Measurements from ENCODE around the gene NR1I3.

Gene NR1I3

DNA sequence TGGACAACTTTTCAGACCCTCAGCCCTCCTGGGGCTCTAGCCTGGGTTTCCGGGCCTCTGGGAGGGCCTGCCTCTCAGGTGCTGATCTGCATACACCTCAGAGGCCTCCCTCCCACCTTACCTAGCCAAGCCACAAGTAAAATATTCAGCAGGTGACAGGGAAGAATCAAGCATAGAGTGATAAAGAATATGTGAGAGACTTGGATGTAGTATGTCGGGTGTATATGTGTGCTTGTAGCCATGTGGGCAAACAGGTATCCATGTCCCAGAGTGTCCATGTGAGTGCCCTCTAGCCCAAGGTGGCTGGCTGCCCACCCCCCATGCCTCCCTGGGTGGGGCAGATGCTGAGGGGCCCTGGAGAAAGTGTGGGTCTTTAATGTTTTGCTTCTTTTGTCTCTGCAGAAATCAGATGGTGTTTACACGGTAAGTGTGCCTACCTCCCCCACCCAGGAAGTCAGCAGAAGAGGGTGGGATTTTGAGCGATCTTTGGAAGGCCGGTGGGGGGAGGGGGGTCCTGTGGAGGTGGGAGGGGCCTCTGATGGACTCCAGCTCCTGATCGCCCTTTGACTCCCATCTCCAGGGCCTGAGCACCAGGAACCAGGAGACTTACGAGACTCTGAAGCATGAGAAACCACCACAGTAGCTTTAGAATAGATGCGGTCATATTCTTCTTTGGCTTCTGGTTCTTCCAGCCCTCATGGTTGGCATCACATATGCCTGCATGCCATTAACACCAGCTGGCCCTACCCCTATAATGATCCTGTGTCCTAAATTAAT is 19.5 kb downstream of the NR1I3 start:
- no peak for DNase-seq (ENCODE audit: low spot score)

DNA sequence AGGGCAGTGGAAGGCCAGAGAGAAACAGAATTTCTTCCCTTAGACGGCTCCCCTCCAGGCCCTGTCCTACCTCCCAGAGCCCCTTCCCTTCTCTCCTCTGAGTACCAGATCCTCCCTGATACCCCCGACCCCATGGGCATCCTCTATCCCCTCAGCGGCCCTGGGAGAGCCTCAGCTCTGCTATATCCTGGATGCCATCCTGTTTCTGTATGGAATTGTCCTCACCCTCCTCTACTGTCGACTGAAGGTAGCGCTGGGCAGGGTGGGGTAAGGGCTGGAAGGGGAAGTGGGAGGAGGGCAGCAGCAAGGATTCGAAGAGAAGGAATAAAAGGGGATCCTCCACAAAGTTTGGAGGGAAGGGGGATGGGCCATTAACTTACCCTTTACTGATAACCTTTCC is 20.2 kb downstream of the NR1I3 start:
- no peak for DNase-seq (ENCODE audit: low spot score)

DNA sequence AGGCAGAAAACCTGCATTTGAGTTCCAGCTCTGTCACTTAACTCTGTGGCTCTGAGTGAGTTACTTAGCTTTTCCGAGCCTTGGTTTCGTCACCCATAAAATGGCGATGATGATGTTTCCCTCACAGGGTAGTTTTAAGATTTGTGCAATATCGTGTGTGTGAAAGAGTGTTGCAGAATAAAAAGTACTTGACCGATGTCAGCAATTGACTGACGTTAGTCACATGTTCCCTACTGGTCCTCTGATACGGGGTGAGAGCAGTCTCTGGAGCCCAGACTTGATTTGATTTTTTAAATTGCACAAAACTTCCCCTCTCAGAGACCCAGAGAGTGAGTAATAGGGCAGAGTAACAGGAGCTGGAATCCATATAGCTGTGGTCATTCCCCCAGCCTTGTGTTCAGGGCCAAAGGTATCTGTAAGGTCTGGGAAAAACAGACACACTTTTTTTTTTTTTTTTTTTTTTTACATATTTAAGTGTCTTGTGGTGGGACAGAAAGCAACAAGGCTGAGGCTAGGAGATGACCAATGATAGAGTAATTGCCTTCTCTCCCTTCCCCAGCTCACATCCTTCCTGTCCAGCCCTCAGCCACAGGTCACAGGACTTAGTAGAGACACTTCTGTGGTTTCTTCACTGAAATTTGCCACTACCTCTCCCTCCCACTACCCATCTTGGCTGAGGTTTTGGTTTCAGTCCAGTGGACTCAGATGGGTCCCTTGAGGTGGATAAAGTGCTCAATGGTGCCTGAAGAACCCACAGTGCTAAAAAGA is 20.9 kb downstream of the NR1I3 start:
- DNase-seq (ENCODE audit: low spot score), result no peak

DNA sequence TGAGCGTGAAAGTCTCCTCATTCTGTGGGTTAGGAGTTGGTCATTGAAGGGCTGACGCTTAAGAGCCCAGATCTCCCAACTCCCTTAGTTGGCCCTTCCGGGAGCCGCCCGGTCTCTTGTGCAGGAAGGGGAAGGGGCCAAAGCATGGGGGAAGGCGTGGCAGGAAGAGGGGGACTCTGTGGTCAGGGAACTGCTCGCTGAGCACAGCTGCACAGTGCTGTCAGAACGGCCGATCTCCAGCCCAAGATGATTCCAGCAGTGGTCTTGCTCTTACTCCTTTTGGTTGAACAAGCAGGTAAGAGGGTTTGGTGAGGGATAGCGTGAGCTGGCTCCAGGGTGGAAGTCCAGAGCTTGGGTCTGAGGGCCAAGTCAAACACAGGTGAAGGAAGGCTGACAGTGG is 22.9 kb downstream of the NR1I3 start, which contains the start of gene FCER1G:
Gene FCER1G (plus strand): TSS at position 220 of the 400 bp plus-strand sequence. CDS start 27 bp downstream, at position 247.
- no peak for DNase-seq (ENCODE audit: low spot score)

DNA sequence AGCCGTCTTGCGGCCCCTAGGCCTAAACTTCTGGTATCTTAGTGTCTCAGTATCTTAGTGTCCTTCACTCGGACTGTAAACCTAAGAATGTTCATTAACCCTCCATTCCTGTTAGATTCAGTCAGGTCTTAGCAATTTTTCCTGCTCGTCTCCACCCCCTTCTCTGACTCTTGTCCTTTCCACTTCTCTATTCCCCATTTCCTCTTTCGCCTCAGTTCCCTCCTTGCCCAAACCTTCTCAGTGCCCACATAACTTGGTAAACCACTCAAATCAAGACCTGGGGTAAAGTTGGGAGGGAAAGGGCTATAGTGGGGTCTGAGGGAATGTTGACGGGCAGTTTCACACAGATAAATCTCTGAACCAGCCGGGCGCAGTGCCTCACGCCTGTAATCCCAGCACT is 23.6 kb downstream of the NR1I3 start:
- no peak for DNase-seq (ENCODE audit: low spot score)

DNA sequence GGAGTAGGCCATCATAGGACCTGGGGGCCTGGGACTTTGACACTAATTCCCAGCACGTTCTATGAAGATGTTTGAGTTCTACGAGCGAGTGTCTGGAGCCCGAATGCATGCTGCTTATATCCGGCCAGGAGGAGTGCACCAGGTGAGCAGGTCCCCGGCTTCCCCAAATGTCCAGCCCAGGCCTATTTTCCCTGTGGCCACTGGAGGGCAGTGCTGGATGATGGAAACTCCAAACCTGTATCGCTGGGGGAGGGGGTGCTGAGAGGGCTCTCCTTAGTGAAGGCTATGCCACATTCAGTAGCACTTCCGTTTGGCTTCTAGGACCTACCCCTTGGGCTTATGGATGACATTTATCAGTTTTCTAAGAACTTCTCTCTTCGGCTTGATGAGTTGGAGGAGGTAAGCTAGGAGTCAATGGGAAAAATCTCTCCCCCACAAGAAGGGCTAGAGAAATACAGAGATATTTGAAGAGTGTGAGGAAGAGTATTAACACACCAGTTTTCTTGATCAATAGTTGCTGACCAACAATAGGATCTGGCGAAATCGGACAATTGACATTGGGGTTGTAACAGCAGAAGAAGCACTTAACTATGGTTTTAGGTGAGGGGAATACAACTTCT is 28.1 kb downstream of the NR1I3 start:
- DNase-seq (ENCODE audit: low spot score), result peak; percentile 76

DNA sequence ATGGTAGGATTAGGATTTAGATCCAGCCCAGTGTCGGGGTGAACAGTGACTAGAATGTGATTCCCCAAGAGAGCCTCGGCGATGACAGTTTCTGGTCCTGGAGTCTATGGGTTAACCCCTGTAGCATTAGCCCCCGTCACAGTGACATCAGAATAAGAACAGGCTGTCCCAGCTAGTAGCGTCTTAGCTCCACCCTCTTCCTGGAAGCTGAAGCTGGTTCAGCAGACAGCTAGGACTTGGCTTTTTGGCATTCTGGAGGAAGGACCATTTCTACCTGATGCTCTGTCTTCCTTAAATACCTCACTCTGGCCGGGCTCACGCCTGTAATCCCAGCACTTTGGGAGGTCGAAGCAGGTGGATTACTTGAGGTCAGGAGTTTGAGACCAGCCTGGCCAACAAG is 30.8 kb downstream of the NR1I3 start:
- DNase-seq (ENCODE audit: low spot score), result no peak

DNA sequence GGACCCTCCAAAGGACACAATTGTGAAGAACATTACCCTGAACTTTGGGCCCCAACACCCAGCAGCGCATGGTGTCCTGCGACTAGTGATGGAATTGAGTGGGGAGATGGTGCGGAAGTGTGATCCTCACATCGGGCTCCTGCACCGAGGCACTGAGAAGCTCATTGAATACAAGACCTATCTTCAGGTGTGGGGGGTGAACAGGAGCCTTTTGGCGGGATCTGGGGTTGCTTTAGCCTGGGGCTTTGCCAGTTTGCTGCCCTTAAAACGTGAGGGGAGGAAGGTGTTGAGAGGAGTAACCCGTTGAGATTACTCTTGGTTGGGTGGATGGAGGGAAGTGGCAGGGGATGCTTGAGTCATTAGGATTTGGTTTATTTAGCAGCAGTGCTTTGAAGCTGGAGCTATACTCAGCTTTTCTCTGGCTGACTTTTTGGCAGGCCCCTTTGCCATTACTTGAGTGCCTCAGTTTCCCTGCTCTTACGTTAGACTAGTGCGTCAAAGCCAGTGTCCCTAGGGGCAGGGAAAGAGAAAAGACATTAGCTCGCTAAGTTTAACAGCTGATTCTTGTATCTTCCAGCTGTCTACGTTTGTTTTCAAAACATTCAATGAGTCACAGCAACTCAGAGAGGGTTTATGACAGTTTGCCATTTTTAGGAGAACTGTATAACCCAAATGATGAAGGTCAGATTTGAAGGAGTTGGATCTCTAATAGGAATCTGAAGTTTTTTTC is 31.4 kb downstream of the NR1I3 start:
- no peak for DNase-seq (ENCODE audit: low spot score)

DNA sequence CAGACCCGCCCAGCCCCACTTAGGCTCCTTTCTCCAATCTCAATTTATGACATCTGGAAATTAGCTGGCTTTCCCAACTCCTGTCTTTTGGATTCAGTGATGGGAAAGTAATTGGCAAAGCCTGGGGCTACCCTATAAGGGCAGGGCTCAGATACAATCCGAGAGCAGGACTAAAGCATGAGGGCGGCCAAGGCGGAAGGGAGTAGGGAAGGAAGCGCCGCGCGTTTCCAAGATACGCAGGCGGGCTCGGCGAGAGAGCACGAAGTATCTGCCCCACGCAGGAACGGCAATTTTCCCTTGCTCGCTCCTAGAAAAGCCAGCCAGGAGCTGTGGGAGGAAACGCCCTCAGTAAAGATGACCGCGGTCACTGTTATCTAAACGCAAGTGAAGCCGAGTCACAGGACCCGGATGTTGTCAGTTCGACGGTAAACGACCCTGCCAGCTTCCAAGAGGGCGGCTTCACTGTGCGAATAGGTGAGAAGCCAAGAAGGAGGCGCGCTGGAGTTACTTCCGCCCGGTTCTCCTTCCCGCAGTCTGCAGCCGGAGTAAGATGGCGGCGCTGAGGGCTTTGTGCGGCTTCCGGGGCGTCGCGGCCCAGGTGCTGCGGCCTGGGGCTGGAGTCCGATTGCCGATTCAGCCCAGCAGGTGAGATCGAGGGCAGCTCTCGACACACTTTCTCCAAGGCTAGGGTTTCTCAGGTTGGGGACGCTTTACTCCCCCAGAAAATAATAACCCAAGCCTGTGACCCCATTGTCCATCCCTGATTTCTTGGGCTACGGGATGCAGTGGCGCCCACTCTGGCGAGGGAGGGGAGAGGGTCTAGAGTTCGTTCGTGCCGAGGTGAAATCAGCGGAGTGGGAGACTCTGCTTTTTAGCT is 35.9 kb downstream of the NR1I3 start, which contains the start of gene NDUFS2:
Gene NDUFS2 (plus strand): TSS at position 532 of the 877 bp plus-strand sequence. CDS start 19 bp downstream, at position 551.
- DNase-seq (ENCODE audit: low spot score), result peak; percentile 99

DNA sequence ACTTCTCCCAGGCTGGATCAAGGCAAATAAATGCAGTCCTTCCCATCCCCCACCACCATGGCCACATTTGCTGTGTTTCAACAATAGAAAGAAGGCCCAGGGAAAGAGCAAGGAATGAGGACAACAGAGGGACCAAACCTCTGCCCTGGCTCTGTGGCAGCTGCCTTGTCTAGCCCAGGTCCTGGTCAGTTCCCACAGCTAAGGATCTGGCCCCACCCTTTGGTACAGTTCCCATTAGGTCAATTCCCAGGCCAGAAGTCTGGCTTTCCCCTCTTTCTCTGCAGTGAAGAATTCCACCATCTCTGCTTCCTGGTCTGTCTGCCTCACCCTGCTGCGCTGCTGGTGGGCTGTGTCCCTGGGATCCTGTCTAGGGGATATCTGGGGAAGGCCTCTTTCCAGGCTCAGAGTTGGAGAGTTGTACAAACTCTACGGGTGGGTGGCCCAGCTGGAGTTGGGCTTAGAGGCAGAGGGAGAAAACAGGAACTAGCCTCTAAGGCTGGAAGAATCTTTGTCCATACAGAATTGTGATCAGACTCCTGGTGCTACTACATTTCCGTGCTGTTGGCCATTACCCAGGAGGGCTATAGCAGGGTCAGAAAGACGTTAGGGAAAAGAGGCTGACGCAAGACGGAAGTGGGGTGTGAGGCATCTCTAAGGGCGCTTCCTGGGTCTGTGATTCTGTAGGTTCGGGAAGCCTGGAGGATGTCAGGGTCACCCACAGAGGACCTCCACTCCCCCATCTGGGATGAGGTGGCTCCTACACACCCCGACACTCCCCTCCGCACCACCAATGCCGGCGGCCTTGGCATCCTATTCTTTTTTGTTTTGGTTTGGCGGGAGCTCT is 36.8 kb downstream of the NR1I3 start:
- no peak for DNase-seq (ENCODE audit: low spot score)

DNA sequence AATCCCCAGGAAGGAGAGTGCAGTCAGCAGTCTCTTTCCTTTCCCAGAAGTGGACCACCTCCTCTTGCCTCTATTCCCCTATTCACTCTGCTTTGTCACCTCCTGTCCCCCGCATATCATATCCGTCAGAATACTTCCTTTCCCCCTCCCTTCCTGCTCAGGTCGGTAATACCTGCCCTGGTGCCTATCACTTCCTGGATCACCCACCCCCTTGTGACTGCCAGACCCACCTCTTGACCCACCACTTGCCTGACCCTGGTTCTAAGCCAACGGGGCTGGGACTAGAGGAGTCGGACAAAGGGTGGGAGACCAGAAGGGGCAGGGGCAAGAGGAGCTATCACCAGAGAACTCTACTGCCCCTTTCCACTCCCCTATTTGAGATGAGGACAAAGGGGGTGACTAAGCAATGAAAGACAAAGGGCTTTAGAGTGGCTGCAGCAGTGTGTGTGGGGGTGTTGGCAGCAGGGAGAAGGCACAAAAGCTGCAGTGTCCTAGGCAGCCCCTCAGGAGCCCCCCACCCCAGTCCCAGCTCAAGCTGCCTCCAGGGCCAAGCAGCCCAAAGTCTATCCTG is 37.5 kb downstream of the NR1I3 start:
- DNase-seq (ENCODE audit: low spot score), result no peak

DNA sequence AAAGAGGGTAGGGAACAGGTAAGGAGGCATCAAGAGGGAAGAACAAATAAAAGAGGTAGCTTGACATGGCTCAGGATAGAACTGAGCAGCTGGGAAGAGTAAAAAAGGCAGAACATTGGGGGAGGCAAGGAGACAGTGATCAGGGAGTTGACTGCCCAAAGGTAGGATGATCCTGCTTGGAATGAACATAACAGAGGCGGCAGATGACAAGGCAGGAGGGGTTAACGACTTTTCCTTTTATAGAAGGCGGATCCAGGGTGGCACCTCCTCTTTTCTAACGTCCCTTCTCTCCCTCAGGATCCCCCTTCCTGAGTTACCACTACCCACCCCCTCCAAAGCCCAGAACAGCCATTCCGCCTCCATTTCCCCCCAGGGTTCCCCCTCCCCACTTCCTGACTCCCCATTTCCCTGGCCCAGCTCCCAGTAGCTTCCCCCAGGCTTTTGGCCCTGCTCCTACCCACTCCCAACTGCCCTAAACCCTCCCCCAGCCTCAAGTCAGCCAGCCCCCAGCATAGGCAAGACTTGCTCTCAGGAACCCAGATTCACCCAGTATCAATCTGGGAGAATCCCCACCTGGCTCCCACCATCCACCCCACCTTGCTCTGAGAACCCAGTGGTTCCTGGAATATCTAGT is 38.4 kb downstream of the NR1I3 start:
- DNase-seq (ENCODE audit: low spot score), result no peak

DNA sequence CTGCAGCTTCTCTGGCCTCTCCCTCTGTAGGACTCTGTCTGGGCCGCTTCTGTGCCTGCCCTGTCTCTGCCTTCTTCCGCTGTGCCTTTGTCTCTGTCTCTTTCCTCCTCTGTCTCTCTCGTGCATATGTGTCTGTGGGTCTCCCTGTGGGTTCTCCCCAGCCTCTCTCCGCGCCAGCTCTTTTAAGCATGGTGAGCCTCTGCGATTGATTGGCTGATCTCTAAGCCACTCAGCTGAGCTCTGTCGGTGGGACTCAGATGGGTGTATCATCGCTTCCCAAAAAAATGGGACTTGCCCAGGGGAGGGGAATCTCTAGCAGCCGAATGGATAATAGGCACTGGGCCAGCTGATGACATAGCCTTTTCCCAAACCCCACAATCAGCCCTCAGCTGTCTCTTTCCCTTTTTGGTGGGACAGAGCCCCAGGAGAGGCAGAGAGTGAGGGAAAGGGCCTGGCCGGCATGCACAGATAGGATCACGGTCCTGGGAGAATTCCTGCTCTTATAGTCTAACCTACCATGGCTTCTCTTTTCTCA is 39.0 kb downstream of the NR1I3 start, which contains the start of gene ADAMTS4:
Gene ADAMTS4 (minus strand): TSS at position 158 of the 535 bp plus-strand sequence. CDS start 427 bp downstream, outside the sequence.
- no peak for DNase-seq (ENCODE audit: low spot score)

DNA sequence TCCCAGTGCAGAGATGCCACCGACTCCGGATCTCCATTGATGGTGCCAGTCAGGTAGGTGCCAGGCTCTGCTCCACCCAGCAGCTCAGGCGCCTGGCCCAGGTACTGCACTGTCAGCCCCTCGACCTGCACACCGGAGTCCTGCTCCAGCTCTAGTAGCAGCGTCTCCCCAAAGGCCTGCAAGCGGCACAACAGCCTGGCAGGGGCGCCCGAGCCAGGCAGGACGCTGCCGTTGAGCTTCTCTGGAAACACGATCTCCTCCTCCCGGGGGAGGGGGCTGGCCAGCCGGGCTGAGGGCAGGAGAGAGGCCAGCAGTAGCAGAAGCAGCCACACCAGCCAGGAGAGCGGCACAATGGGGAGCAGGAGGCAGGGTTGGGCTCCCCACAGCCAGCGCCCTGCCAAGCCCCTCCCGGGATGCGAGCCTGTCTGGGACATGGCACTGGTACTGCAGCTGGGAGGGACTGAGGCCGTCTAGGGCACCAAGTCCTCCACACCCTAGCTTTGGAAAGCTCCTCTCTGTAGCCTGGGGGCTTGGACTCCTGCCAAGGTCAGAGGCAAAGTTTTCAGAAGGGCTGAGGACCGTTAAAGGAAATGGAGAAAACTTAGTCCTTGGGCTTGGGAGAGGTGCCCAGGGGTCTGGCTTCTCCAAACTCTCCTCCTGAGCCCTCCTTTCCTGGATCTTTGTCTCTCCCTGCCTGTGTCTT is 39.7 kb downstream of the NR1I3 start:
- DNase-seq (ENCODE audit: low spot score), result no peak

DNA sequence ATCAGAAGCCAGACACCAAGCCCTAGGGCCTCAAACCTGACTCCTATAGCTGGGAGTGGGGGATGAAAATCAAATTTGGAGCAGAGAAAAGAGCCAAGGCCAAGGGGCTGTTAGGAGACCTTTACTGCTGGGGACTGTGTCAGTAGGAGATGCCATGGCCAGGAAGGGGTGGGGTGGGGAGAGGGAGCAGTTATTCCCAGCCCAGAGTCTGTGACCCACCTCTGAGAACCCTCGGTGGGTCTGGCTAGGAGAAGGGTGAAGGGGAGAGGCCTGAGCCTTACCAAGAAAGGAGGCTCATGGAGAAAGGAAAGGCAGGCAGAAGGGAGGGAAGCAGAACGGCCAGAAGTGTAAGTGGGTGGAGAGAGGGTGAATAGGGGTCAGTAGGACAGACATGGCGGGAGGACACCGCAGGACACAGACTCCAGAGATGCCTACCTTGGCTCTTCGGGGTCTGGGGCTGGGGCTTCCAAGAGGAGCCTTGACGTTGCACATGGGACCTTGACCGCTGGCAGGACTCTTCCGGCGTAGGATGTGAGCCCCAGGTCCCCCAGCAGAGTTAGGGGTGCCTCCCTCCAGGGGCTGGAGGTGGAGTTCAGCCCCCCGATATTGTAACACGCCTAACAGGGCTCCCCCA is 40.3 kb downstream of the NR1I3 start:
- DNase-seq (ENCODE audit: low spot score), result no peak

DNA sequence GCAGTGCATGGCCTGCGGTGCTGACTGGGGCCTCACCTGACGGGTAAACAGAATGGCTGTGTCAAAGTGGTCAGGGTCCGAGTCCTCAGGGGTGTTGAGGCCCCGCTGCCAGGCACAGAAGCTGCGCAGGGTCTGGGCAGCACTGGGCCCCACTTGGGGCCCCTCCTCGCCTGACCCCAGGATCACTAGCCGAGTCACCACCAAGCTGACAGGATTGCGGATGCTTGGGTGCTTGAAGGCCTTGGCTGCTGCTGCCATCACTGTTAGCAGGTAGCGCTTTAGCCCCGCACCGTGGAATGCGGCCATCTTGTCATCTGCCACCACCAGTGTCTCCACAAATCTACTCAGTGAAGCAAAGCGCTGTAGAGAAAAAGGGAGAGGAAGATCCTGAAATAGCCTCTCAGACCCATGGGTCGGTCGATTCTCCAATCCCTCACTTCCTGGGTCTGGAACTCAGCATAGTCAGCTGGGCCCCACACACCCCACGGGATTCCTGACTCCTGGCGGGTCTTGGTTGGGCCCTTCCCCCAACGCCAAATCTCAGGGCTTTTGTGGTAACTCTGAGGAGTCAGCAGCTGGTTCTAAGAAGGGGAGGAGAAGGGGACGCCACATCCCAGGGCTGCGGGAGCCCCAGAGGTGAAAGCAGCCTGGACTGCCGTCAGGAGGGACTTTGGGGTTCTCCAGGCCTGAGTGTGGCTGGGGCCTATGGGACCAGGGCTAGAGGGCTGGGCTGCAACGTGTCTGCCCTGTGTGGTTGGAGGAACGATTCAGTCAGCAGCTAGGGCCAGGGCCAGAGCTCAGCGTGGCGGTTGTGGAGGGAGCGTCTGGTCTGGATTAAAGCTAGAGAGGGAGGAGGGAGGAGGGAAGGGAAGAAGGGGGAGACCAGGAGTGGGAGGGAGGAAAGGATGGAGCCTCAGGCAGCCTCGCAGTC is 41.2 kb downstream of the NR1I3 start:
- no peak for DNase-seq (ENCODE audit: low spot score)

DNA sequence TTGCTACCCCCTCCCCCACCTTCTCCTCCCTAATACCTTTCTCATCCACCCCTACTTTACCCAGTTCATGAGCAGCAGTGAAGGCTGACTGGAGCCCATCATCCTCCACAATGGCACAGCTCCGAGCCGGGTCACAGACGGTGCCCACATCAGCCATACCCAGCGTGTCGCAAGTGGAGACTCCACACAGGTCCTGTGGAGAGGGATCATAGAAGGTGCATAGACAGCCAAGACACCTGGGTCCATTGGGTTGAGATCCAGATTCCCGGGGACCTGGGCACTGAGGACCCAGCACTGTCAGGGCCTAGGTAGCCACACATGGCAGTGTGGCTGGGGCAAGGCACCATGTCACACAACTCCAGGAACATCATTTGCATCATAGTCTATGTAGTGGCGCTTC is 41.9 kb downstream of the NR1I3 start:
- no peak for DNase-seq (ENCODE audit: low spot score)
